Fibroblast of gingiva (primary cell): Measurements from ENCODE around the gene CBS.
"Not testable (repeated sequence)": the region's sequence is repeated elsewhere in the genome, so short reads cannot be mapped to it uniquely, and the experiment has no call there.

Experiments
- DNase-seq: peaks from one replicate; pipeline ENCODE4 v3.0.0-alpha.2; 2011; ENCODE audit warnings: low read depth

CBS gene

GRCh38 chr21:43075170-43076022, at the start of gene CBS:
Gene CBS (minus strand): TSS chr21:43075835. CDS start chr21:43072193, 3,642 bp downstream.
- DNase-seq: not testable (repeated sequence)

GRCh38 chr21:43115956-43116355, 40.3 kb upstream of the CBS start:
- DNase-seq: not testable (repeated sequence)

GRCh38 chr21:43114483-43114882, 38.8 kb upstream of the CBS start:
- DNase-seq: not testable (repeated sequence)

- DNase-seq: not testable (repeated sequence)
Observed at GRCh38 chr21:43109006-43109405, 33.4 kb upstream of the CBS start.

- not testable (repeated sequence) for DNase-seq
Observed at GRCh38 chr21:43108177-43108576, 32.5 kb upstream of the CBS start.

GRCh38 chr21:43107794-43108137, 32.1 kb upstream of the CBS start:
- not testable (repeated sequence) for DNase-seq

GRCh38 chr21:43106965-43107793, 31.5 kb upstream of the CBS start, which contains the start of gene U2AF1:
Gene U2AF1 (minus strand): TSS chr21:43107570. CDS start chr21:43107494, 76 bp downstream.
- peak; percentile 0 for DNase-seq

GRCh38 chr21:43104642-43105041, 29.0 kb upstream of the CBS start:
- not testable (repeated sequence) for DNase-seq

- DNase-seq: not testable (repeated sequence)
Observed at GRCh38 chr21:43102281-43102680, 26.6 kb upstream of the CBS start.

GRCh38 chr21:43101676-43102075, 26.0 kb upstream of the CBS start:
- DNase-seq: not testable (repeated sequence)

GRCh38 chr21:43101000-43101399, 25.4 kb upstream of the CBS start:
- not testable (repeated sequence) for DNase-seq

- not testable (repeated sequence) for DNase-seq
Observed at GRCh38 chr21:43091979-43092614, 16.5 kb upstream of the CBS start.

- DNase-seq: not testable (repeated sequence)
Observed at GRCh38 chr21:43090947-43091346, 15.3 kb upstream of the CBS start.

GRCh38 chr21:43089463-43089862, 13.8 kb upstream of the CBS start:
- DNase-seq: not testable (repeated sequence)

GRCh38 chr21:43082587-43083300, 7.1 kb upstream of the CBS start:
- not testable (repeated sequence) for DNase-seq

- not testable (repeated sequence) for DNase-seq
Observed at GRCh38 chr21:43076643-43077042, 1.0 kb upstream of the CBS start.

- not testable (repeated sequence) for DNase-seq
Observed at GRCh38 chr21:43076023-43076637, 495 bp upstream of the CBS start.

GRCh38 chr21:43074401-43075169, 1.1 kb downstream of the CBS start:
- DNase-seq: not testable (repeated sequence)

GRCh38 chr21:43072742-43073141, 2.9 kb downstream of the CBS start:
- not testable (repeated sequence) for DNase-seq

GRCh38 chr21:43069682-43070081, 6.0 kb downstream of the CBS start:
- not testable (repeated sequence) for DNase-seq
